HG02938 (cell line): ENCODE measurements around the gene CBX8.

Experiments used
- ATAC-seq: cut with Tn5 transposase; IDR thresholded peaks from one replicate; pipeline ENCODE4 v1.9.1; 2021; ENCODE audit warnings: mild to moderate bottlenecking, moderate library complexity; ENCODE audit not compliant: unreplicated experiment

The CBX8 gene

GRCh38 chr17:79795795-79796443 lies 958 bp downstream of the CBX8 start:
- no peak for ATAC-seq

DNA sequence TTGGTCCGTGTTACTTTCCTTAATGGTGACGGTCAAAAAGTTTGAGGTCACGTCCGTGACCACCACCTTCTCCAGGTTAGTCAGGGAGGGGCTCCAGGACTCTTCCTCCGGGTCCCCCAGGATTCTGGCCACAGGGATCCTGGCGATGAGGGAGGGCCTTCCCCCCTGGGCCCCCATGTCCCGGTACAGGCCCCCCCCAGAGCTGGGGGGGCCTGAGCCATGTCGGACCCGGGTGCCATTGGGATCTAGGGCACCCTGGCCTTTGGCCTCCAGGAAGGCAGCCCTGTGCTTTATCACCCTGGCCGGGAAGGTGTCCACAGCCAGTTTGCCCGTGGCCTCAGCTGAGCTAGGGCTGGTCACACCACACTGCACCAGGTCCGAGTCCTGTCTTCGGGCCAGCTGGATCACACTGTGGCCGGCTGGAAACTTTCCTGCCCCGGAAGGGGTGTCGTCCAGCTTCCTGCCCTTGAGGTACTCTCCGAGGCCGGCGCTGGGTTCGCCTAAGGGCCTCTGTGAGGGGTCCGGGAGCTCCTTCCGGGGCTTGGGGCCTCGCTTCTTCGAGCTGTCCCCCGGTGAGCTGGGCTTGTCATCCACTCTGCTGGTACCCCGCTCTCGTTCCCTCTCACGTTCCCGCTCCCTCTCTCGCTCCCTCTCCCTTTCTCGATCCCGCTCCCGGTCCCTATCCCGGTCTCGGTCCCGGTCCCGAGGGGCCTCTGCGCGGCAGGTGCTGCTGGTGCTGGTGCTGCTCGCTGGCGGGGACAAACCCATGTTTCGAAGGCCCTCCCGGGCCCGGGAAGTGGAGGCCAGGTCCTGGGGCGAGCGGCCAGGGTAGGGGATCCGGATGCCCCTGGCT lies 2.0 kb downstream of the CBX8 start:
- no peak for ATAC-seq

- ATAC-seq: no peak
Observed at GRCh38 chr17:79793924-79794304, 3.0 kb downstream of the CBX8 start.

DNA sequence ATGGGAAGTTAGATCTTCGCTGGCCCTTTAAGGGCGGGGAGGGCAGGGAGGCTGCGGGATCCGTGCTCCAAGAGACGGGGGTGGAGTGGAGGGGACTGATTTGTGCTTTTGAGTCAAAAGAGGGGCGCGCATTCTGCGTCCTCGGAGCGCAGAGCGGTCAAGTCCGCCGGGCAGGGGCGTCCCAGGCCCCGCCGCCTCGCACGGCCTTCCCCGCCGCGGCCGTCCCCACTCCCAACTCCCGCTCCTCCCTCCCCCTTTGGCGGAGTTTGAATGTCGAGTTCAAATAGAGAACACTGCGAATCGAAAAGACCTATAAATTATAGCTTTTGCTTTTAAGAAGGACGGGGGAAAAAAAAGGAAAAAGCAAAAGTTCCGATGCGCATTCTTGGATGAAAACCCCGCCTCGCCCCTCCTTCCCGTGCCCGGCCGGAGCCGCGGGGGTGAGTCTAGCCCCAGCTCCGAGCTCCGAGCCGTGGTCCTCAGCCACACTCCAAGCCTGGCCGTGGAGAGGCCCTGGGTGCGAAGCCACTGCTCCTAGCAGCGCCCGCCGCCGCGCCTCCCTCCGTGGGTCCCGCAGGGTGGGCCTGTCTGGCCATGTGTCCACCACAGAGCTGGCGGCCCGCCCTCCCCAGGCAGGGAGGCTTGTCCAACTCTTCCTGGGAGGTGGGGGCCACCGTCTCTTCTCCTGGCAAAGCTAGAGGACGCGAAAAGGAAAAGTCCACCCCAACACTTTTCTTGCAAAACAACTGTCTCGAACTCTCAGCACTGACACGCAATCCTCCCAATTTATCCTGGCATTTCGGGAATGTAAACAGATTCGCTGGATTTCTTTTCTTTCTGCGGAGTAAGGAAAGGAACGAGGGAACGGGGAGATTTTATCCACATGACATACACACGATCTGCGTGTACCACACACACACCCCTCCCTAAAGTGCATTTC lies 3.6 kb downstream of the CBX8 start:
- ATAC-seq: no peak

DNA sequence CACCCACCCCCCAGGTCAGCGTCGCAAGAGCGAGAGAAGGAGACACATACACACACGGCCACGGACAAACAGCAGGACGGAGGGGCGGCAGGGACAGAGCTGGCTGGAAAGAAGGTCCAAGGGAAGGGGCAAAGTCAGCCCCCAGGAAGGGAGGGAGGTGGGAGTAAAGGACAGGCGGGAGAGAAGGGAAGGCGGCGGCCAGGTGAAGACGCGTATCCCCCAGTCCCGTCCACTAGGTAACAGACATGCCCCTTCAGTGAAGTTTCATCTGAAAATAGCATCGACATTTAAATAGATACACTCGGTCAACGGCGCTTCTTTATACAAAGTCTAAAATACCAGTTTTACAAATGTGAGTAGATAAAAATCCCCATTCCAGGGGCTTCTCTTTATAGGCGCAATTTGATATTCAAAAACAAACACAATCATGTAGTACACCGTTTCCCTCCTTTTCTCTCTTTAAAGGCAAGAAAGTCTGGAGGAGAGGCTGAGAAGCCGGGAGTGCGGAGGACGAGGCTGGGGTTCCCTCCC lies 4.5 kb downstream of the CBX8 start:
- no peak for ATAC-seq

DNA sequence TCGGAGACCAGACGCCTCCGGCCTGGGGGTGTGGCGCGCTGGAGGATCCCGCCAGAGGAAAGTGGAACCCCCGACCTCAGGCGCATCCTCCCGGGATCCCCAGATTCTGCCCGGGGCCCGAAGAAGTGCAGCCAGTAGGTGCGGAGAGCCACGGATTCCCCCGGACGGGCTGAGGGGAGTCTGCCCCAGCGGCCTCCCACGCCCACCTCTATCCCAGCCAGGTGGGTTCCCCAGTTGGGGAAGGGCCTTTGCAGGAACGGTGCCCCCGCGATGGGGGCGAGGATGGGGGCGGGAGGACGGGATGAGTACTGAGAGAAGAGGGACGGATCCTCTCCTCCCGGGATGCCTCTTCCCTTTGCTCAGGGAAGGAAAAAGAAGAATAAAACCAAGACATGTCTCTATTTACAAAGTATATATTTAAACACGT lies 5.1 kb downstream of the CBX8 start:
- no peak for ATAC-seq

GRCh38 chr17:79790805-79791734 lies 5.8 kb downstream of the CBX8 start:
- ATAC-seq: no peak

DNA sequence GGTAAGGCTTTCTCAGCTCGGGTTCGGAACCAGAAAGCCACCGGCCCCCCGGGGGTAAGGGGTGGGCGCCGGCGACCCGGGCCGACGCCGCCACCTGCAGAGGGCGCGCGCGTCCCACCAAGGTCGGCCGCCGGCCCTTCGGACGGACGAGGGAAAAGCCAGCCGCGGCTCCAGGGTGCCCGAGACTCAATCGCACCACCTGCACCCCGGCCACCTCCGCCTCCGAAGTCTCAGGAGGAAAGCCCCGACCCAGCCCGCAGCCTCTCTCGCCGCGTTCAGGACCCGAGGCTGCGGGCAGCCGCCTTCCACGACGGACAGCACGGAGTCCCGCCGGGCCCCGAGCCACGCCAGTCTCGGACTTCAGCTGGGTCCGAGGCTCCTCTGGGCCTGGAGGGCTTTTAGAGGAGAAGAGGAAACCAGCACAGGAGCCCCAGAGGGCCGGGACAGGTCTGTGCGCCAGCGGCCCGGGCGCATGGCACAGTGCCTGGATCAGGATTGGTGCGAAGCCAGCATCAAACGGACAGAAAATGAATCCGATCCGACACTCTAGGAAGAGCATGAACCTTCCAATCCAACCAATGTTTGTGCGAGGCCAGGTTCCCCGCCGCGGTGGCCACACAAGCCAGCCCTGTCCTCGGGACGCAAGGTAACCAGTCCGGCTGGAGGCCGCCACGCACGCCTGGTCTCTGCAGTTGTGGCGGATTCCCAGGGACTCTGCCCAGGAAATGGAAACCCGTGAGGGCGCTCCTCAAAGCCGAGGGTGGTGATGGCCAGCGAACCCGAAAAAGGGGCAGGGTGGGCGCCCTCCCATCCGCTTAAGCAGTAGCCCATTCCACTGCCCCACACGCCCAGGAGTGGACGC lies 6.7 kb downstream of the CBX8 start:
- no peak for ATAC-seq

- no peak for ATAC-seq
Observed at GRCh38 chr17:79788989-79789942, 7.6 kb downstream of the CBX8 start.

- no peak for ATAC-seq
Observed at GRCh38 chr17:79788455-79788854, 8.4 kb downstream of the CBX8 start.

DNA sequence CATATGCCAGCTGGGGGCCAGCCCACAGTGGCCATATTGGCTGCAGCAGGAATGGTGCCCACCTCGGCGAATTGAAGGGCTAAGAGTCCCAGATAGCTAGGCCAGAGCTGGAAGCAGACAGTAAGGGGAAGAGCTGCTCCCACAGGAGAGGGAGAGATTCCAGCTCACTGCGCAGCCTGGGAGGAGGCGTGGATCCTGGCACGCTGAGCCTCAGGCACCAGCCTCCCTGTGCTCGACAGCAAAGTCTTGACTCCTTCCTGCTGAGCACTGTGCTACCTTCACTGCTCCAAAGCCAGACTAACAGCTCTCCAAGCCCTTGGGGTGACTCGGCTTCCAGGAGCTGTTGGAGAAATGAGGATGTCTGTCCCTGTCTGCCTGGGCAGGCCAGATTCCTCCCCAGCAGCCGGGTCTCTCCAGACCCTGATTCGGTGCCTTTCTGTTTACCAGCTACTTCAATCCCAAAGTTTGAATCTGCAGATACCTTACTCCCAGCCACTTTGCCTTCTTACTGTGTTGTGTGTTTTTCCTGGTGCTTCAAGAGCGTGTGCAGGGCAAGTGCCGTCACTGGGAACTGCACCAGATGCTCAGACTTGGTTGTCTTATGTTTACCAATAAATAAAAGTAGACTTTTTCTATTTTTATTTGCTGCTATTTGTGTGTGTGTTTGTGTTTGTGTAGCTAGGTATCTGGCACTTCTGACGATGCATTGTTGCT lies 9.8 kb downstream of the CBX8 start:
- ATAC-seq: no peak

DNA sequence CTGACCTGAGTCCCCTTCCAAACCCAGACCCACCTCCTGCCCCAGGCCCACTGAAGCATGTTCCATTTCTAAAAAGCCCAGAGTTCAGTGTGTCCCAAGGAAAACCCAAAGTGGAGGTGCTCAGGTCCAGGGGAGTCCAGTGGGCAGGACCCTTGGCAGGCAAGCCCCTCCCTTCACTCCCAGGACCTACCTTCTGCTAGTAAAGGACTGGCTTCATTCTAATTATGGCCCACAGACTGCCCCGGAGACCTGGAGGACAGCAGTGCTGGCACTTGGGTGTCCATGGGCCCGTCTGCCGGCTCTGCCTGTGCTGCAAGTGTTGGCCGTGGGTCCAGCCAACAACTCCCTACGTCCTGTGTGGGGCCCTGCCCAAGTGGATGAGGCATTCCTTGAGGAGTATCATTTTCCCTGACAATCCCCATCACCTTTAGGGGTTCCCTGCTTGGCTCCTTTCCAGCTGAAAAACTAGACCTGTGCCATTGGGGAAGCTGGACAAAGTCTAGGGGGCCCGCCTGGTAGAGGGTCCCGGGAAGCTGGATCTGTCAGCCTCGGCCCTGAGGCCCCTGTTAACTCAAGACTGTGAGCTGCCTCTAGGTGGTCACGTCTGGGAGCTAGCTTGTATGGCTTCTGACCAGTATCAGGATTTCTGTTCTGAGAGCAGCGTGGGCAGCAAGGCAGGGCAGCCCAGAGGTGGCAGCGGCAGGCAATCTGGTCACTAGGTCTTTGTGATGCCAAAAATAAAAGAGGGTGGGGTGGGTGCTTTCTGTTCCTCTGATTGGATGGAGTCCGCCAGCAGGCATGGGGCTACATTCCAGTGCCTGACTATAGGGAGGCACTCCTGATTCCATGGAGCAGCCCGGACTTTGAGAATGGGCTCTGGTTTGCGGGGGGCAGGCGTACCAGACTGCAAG lies 10.7 kb downstream of the CBX8 start:
- no peak for ATAC-seq

DNA sequence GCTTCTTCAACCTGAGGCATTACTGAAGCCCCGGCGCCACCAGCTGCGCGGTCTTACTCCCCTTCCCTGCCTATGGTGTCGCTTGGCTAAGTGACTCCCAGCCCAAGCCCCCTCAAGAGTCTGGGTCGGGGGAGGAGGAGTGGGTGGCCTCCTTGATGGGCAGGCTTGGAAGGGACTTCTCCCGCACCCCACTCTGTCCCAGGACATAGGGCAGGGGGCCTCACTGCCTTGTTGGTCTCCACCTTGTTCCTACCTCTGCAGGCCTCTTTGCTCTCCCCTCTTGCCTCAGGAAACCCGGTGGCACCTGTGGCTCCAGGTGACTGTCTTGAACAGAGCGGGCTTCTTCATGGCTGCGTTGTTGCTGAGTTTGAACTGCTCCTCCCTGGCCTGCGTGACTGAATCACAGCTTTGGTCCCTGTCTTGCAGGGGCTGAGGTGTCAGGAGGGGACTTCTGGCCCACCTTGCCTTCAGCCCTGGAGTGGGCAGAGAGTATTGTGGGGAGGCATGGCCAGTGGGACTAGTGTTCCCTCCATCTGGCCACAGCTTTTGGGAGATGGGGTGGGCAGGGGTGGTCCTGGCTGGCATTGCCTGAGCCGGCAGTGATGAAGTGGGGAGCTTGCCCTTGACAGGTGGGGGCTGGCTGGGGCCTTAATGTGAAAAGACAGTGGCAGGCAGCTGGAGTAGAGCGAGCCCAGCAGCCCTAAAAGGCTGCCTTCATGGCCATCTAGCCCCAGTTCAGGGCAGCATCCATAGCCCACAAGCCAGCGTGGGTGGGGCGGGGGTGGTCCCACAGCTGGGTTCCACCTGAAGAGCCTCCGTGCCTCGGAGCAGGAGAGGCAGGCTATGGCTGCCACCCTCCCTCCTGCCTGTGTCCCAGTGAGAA lies 11.6 kb downstream of the CBX8 start:
- no peak for ATAC-seq

GRCh38 chr17:79784353-79785016 lies 12.4 kb downstream of the CBX8 start:
- ATAC-seq: no peak

DNA sequence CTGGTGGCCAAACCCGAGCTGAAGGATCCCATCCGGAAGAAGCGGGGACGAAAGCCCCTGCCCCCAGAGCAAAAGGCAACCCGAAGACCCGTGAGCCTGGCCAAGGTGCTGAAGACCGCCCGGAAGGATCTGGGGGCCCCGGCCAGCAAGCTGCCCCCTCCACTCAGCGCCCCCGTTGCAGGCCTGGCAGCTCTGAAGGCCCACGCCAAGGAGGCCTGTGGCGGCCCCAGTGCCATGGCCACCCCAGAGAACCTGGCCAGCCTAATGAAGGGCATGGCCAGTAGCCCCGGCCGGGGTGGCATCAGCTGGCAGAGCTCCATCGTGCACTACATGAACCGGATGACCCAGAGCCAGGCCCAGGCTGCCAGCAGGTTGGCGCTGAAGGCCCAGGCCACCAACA lies 13.0 kb downstream of the CBX8 start:
- ATAC-seq: no peak
